ENCODE results near the gene NPAT. TPM values are rescaled to one million over a fixed set of nuclear protein-coding genes. Genes with fewer than 3 reads are reported as not detected.
A peak's percentile ranks its signal among the peaks of the same experiment; 100 is the strongest.

Gene NPAT
- total and polyA plus RNA-seq, 2 of the 13 experiments (the other 11 are each of a cell fraction or from before 2014, with no cell fraction given) = 4.4 to 11.2 TPM

DNA sequence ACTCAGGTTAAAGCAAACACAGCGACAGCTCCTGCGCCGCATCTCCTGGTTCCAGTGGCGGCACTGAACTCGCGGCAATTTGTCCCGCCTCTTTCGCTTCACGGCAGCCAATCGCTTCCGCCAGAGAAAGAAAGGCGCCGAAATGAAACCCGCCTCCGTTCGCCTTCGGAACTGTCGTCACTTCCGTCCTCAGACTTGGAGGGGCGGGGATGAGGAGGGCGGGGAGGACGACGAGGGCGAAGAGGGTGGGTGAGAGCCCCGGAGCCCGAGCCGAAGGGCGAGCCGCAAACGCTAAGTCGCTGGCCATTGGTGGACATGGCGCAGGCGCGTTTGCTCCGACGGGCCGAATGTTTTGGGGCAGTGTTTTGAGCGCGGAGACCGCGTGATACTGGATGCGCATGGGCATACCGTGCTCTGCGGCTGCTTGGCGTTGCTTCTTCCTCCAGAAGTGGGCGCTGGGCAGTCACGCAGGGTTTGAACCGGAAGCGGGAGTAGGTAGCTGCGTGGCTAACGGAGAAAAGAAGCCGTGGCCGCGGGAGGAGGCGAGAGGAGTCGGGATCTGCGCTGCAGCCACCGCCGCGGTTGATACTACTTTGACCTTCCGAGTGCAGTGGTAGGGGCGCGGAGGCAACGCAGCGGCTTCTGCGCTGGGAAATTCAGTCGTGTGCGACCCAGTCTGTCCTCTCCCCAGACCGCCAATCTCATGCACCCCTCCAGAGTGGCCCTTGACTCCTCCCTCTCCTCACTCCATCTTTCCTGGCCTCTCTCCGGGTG lies at the start of gene NPAT, which contains the start of gene ATM (continued):
- peak; percentile 85 for TF ChIP-seq NFYB (CRISPR knock-in tag; IDR thresholded peaks at IDR 0.05)
- TF ChIP-seq ZNF619 (CRISPR knock-in tag; IDR thresholded peaks at IDR 0.05) = peak; percentile 60
- TF ChIP-seq SIX4 (CRISPR knock-in tag; IDR thresholded peaks at IDR 0.05) = no peak
- TF ChIP-seq, protein P1, sequence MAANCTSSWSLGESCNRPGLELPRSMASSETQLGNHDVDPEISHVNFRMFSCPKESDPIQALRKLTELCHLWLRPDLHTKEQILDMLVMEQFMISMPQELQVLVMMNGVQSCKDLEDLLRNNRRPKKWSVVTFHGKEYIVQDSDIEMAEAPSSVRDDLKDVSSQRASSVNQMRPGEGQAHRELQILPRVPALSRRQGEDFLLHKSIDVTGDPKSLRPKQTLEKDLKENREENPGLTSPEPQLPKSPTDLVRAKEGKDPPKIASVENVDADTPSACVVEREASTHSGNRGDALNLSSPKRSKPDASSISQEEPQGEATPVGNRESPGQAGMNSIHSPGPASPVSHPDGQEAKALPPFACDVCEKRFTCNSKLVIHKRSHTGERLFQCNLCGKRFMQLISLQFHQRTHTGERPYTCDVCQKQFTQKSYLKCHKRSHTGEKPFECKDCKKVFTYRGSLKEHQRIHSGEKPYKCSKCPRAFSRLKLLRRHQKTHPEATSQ (CRISPR knock-in tag; IDR thresholded peaks at IDR 0.05; ENCODE audit: borderline replicate concordance) = peak; percentile 85; the same call in 1 of the 2 replicates
- TF ChIP-seq HDAC1 (CRISPR knock-in tag; IDR thresholded peaks at IDR 0.05) = peak; percentile 97
- TF ChIP-seq NR1H2 (CRISPR knock-in tag; IDR thresholded peaks at IDR 0.05; ENCODE audit: borderline replicate concordance, low read depth) = peak; percentile 52; the same call in 1 of the 2 replicates
- TF ChIP-seq SMAD9 (CRISPR knock-in tag; IDR thresholded peaks at IDR 0.05) = no peak
- peak; percentile 68; the same call in 1 of the 2 replicates for TF ChIP-seq ZNF124 (CRISPR knock-in tag; IDR thresholded peaks at IDR 0.05)
- TF ChIP-seq U2AF2 (IDR thresholded peaks at IDR 0.05; ENCODE audit: low read depth, low read length) = no peak
- TF ChIP-seq NKX3-1 (CRISPR knock-in tag; IDR thresholded peaks at IDR 0.05) = no peak
- TF ChIP-seq, protein P2, sequence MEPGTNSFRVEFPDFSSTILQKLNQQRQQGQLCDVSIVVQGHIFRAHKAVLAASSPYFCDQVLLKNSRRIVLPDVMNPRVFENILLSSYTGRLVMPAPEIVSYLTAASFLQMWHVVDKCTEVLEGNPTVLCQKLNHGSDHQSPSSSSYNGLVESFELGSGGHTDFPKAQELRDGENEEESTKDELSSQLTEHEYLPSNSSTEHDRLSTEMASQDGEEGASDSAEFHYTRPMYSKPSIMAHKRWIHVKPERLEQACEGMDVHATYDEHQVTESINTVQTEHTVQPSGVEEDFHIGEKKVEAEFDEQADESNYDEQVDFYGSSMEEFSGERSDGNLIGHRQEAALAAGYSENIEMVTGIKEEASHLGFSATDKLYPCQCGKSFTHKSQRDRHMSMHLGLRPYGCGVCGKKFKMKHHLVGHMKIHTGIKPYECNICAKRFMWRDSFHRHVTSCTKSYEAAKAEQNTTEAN (CRISPR knock-in tag; conservative IDR thresholded peaks at IDR 0.05) = peak; percentile 55; the same call in 1 of the 2 replicates
- no peak for TF ChIP-seq IKZF4 (CRISPR knock-in tag; IDR thresholded peaks at IDR 0.05; ENCODE audit: borderline replicate concordance, low read depth, not compliant biosample characterization)
- peak; percentile 57; the same call in 1 of the 2 replicates for TF ChIP-seq PITX1 (CRISPR knock-in tag; IDR thresholded peaks at IDR 0.05)
- TF ChIP-seq, protein P3, sequence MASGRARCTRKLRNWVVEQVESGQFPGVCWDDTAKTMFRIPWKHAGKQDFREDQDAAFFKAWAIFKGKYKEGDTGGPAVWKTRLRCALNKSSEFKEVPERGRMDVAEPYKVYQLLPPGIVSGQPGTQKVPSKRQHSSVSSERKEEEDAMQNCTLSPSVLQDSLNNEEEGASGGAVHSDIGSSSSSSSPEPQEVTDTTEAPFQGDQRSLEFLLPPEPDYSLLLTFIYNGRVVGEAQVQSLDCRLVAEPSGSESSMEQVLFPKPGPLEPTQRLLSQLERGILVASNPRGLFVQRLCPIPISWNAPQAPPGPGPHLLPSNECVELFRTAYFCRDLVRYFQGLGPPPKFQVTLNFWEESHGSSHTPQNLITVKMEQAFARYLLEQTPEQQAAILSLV (CRISPR knock-in tag; IDR thresholded peaks at IDR 0.05; ENCODE audit: borderline replicate concordance) = peak; percentile 69
- TF ChIP-seq ZNF839 (CRISPR knock-in tag; IDR thresholded peaks at IDR 0.05; ENCODE audit: borderline replicate concordance) = peak; percentile 54; the same call in 1 of the 2 replicates
- TF ChIP-seq, protein P4, sequence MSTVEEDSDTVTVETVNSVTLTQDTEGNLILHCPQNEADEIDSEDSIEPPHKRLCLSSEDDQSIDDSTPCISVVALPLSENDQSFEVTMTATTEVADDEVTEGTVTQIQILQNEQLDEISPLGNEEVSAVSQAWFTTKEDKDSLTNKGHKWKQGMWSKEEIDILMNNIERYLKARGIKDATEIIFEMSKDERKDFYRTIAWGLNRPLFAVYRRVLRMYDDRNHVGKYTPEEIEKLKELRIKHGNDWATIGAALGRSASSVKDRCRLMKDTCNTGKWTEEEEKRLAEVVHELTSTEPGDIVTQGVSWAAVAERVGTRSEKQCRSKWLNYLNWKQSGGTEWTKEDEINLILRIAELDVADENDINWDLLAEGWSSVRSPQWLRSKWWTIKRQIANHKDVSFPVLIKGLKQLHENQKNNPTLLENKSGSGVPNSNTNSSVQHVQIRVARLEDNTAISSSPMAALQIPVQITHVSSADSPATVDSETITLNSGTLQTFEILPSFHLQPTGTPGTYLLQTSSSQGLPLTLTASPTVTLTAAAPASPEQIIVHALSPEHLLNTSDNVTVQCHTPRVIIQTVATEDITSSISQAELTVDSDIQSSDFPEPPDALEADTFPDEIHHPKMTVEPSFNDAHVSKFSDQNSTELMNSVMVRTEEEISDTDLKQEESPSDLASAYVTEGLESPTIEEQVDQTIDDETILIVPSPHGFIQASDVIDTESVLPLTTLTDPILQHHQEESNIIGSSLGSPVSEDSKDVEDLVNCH (CRISPR knock-in tag; IDR thresholded peaks at IDR 0.05) = no peak
- TF ChIP-seq TP53 (CRISPR knock-in tag; conservative IDR thresholded peaks at IDR 0.05) = no peak
- no peak for TF ChIP-seq ZBTB21 (CRISPR knock-in tag; IDR thresholded peaks at IDR 0.05)
- TF ChIP-seq, protein P5, sequence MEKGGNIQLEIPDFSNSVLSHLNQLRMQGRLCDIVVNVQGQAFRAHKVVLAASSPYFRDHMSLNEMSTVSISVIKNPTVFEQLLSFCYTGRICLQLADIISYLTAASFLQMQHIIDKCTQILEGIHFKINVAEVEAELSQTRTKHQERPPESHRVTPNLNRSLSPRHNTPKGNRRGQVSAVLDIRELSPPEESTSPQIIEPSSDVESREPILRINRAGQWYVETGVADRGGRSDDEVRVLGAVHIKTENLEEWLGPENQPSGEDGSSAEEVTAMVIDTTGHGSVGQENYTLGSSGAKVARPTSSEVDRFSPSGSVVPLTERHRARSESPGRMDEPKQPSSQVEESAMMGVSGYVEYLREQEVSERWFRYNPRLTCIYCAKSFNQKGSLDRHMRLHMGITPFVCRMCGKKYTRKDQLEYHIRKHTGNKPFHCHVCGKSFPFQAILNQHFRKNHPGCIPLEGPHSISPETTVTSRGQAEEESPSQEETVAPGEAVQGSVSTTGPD (CRISPR knock-in tag; IDR thresholded peaks at IDR 0.05) = no peak
- TF ChIP-seq KLF16 (CRISPR knock-in tag; IDR thresholded peaks at IDR 0.05) = peak in 1 of 2 experiments; percentile 87; a peak in 2 of 4 replicates

Measured in HepG2 (cell line).